Astrocyte (in vitro differentiated cells and primary cell): ENCODE results near the gene CADM1.

Source experiments
- CTCF ChIP-seq: IDR thresholded peaks from 2 replicates; pipeline ENCODE4 v1.5.1; 2011; ENCODE audit warnings: low read depth, mild to moderate bottlenecking, inconsistent platforms, low read length, moderate library complexity; ENCODE audit not compliant: insufficient read depth
- EZH2 ChIP-seq: IDR thresholded peaks from 2 replicates; pipeline ENCODE4 v1.6.1; 2012; ENCODE audit warnings: mild to moderate bottlenecking, low read length, inconsistent platforms; ENCODE audit not compliant: insufficient read depth

- TF ChIP-seq CTCF: no peak
- no peak for TF ChIP-seq EZH2
Measured at GRCh38 chr11:115430345-115430744, 73.9 kb downstream of the CADM1 start.
